Colonic mucosa (tissue), 4 donors: ENCODE measurements around the gene SLC25A34. TPM values are rescaled to one million over a fixed set of nuclear protein-coding genes. Genes with fewer than 3 reads are reported as not detected.

Experiments
- DNase-seq: peaks from one replicate; pipeline ENCODE4 v3.0.0-alpha.2; 2020
- H3K27ac ChIP-seq: fragments of 200-600 bp; one replicate; pipeline ENCODE4 v1.8.0; 2021
- H3K27me3 ChIP-seq: fragments of 200-600 bp; one replicate; pipeline ENCODE4 v1.8.0; 2021
- H3K36me3 ChIP-seq: fragments of 200-600 bp; one replicate; pipeline ENCODE4 v1.8.0; 2021
- H3K4me1 ChIP-seq: fragments of 200-600 bp; one replicate; pipeline ENCODE4 v1.8.0; 2021; ENCODE audit warnings: mild to moderate bottlenecking
- H3K4me3 ChIP-seq: fragments of 200-600 bp; one replicate; pipeline ENCODE4 v1.8.0; 2021
- H3K9ac ChIP-seq, 2 donors: one replicate each; pipeline ENCODE4 v1.7.0; 2013; ENCODE audit warnings: control low read depth in 2 of 2, low read depth in 2 of 2, low read length in 2 of 2
- H3K9me3 ChIP-seq: fragments of 200-600 bp; one replicate; pipeline ENCODE4 v1.8.0; 2021
- intact Hi-C: fragments of 100-400 bp; cut with DNase I; formaldehyde crosslinking; loops from one replicate; pipeline ENCODE4 v1.14.1; 2022
- total RNA-seq, 2 donors: library from RNA; stranded (reverse); fragmentation: NEBNext Ultra II Directional in 1 of 2; extraction: Animal tissue kit (Norgen Biotek cat#: 25700) in 1 of 2; gene quantifications; one replicate each; pipeline ENCODE4 v1.2.1, GENCODE V29; 2021
- TF ChIP-seq, protein P1 (sequence below): fragments of 200-600 bp; IDR thresholded peaks from one replicate; pipeline ENCODE4 v1.8.0; 2022; ENCODE audit warnings: antibody characterized with exemption, mild to moderate bottlenecking
- donor health status: healthy.
- donor health status: DM: no; HTN: no; CAD: no.
- donor health status: DM: no; HTN: no; CAD: no.

The SLC25A34 gene
- total RNA-seq, 2 donors from 2014 or later, result 3.2 to 16.0 TPM

DNA sequence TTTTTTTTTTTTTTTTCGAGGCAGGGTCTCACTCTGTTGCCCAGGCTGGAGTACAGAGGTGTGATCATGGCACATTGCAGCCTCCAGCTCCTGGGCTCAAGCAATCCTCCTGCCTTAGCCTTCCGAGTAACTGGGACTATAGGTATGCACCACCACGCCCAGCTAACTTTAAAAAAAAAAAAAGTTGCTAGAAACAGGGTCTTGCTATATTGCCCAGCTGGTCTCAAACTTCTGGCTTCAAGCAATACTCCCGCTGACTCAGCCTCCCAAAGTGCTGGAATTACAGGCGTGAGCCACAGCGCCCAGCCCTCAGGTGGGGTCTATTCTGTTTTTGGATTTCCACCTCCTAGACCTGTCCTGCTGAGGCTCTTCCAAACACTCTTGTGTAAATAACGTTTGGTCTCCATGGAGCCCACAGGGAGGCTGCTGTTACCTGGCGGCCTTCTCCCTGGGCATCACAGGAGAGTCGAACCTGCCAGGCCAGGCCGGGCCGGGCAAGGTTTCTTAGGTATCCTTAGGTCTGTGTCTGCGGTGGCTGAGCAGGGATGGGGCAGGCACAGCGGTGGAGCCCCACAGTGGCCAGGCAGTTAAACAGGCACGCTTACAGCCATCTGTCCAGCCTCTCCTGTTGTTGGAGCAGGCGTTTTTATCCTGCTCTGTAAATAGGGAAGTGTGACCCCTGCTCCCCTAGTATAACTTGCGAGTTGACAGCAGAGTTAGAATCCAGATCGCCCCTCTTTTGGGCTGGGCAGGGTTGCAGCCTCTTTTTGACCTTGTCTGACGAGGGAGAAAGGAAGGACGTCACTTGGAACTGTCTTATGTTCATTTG lies 33.1 kb upstream of the SLC25A34 start:
- DNase-seq, result no peak
- H3K4me3 ChIP-seq, result no peak overlapping the region
- H3K27me3 ChIP-seq, result no peaks in the 10 kb centered on the region
- no peaks in the 10 kb centered on the region for H3K36me3 ChIP-seq
- TF ChIP-seq, protein P1, sequence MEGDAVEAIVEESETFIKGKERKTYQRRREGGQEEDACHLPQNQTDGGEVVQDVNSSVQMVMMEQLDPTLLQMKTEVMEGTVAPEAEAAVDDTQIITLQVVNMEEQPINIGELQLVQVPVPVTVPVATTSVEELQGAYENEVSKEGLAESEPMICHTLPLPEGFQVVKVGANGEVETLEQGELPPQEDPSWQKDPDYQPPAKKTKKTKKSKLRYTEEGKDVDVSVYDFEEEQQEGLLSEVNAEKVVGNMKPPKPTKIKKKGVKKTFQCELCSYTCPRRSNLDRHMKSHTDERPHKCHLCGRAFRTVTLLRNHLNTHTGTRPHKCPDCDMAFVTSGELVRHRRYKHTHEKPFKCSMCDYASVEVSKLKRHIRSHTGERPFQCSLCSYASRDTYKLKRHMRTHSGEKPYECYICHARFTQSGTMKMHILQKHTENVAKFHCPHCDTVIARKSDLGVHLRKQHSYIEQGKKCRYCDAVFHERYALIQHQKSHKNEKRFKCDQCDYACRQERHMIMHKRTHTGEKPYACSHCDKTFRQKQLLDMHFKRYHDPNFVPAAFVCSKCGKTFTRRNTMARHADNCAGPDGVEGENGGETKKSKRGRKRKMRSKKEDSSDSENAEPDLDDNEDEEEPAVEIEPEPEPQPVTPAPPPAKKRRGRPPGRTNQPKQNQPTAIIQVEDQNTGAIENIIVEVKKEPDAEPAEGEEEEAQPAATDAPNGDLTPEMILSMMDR, result no peak
- H3K9me3 ChIP-seq, result no peaks in the 10 kb centered on the region
- peak overlapping the region in 1 of 2 donors; percentile 30 for H3K9ac ChIP-seq
- peak overlapping the region; percentile 81 for H3K27ac ChIP-seq
- intact Hi-C loops, result no loop called here
- H3K4me1 ChIP-seq, result peaks cover 6% of the 10 kb centered on the region

DNA sequence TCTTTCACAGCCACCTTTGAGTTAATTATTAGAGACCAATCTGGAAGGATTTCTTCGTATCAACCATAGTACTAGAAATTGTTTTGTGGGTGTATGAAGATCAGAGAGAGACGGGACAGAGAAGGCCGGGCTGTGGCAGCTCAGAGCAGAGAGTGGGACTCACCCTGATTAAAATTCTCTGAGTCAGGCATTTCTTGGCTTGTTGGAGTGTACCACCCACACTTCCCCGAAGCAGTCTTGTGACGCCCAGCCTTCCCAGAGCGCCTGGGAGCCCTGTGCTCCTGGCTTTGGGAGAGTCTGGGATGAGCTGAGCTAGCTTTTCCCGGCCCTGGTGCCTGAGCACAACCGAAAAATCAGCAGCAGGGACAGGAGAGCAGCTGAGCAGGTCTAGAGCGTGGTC lies 32.5 kb upstream of the SLC25A34 start:
- H3K9ac ChIP-seq, result peak overlapping the region in 1 of 2 donors; percentile 30

DNA sequence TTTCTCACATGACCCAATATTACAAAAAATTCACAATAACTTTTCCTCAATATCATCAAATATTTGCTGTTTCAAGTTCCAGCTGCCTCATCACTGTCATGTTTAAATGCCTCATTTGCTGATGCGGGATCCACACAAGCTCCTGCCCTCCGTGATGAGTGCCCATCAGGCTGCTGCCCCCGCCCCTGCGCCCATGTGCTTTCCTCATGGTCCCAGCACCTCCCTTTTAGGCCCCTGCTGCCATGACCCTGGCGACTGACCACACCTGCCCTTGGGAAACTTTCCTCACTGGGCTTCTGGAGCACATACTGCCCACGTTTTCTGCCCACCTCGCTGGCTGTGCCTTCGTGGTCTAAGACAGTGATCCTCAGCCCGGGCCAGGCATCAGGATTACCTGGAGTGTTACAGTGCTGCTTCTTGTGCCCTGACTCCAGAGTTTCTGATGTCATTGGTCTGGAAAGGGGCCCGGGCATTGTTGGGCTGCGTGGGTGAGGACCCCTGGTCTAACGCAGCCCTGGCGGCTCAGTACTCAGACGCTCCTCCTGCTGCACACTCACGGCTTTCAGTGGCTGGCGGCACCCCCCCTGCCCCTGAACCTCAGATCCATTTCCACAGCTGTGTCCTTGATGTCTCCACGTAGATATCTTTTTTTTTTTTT lies 31.4 kb upstream of the SLC25A34 start:
- TF ChIP-seq, protein P1, result no peak
- DNase-seq, result no peak
- no peak overlapping the region for H3K9ac ChIP-seq
- H3K27me3 ChIP-seq, result no peaks in the 10 kb centered on the region
- intact Hi-C loops, result no loop called here
- H3K9me3 ChIP-seq, result no peaks in the 10 kb centered on the region
- H3K4me3 ChIP-seq, result no peak overlapping the region
- no peak overlapping the region for H3K27ac ChIP-seq
- peaks cover 6% of the 10 kb centered on the region for H3K4me1 ChIP-seq
- H3K36me3 ChIP-seq, result no peaks in the 10 kb centered on the region

More for the DNA sequence above, 32.5 kb upstream of the SLC25A34 start:
- Histone ChIP-seq H3K27ac (peak overlapping the region; percentile 81), H3K4me3 (no peak overlapping the region), H3K4me1 (peaks cover 6% of the 10 kb centered on the region), H3K9me3 (no peaks in the 10 kb centered on the region), H3K27me3 (no peaks in the 10 kb centered on the region), H3K36me3 (no peaks in the 10 kb centered on the region)
- intact Hi-C loops, result no loop called here
- TF ChIP-seq, protein P1, result no peak
- DNase-seq, result peak; percentile 57

DNA sequence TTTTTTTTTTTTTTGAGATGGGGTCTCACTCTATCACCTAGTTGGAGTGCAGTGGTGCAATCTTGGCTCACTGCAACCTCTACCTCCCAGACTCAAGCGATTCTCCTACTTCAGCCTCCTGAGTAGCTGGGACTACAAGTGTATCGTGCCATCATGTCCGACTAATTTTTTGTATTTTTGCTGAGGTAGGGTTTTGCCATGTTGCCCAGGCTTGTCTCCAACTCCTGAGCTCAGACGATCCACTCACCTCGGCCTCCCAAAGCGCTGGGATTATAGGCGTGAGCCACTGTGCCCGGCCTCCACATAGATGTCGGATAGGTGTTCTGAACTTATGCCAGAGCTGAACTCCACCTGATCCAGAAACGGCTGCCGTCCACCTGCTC lies 30.9 kb upstream of the SLC25A34 start:
- peaks cover 6% of the 10 kb centered on the region for H3K4me1 ChIP-seq
- H3K4me3 ChIP-seq, result no peak overlapping the region
- DNase-seq, result no peak
- intact Hi-C loops, result no loop called here
- H3K27ac ChIP-seq, result no peak overlapping the region
- TF ChIP-seq, protein P1, result no peak
- H3K27me3 ChIP-seq, result no peaks in the 10 kb centered on the region
- no peak overlapping the region for H3K9ac ChIP-seq
- no peaks in the 10 kb centered on the region for H3K9me3 ChIP-seq
- no peaks in the 10 kb centered on the region for H3K36me3 ChIP-seq

DNA sequence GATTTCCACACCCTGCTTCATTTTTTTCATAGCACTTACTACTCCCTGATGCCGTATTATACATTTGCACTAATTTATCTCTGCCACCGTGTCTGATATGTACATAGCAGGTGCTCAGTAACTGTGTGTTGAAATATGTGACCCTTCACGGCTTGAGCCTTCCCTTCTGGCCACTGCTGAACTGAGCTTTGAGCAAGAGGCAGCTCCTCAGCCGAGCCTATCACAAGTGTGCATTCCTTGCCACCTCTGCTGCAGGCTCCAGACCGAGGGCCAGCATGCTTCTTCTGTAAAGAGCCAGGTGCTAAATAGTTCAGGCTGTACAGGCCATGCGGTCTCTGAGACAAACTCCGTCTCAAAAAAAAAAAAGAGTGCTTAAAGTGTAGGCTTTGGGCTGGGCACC lies 29.3 kb upstream of the SLC25A34 start:
- Histone ChIP-seq H3K9me3 (no peaks in the 10 kb centered on the region), H3K9ac (no peak overlapping the region), H3K4me1 (peaks cover 6% of the 10 kb centered on the region), H3K36me3 (no peaks in the 10 kb centered on the region), H3K4me3 (no peak overlapping the region), H3K27me3 (no peaks in the 10 kb centered on the region), H3K27ac (no peak overlapping the region)
- TF ChIP-seq, protein P1, result no peak
- no peak for DNase-seq
- intact Hi-C loops, result no loop called here
